ENCODE data around the gene ANKRD31. TPM values are rescaled to one million over a fixed set of nuclear protein-coding genes. Genes with fewer than 3 reads are reported as not detected.
"Not testable (repeated sequence)": the region's sequence is repeated elsewhere in the genome, so short reads cannot be mapped to it uniquely, and the experiment has no call there.

The ANKRD31 gene
- total RNA-seq, 2 donors from 2014 or later, result 0.07 to 0.08 TPM

GRCh38 chr5:75088648-75089047, 148.0 kb downstream of the ANKRD31 start:
- Histone ChIP-seq H3K4me3 (no peak overlapping the region), H3K27ac (no peak overlapping the region), H3K36me3 (no peaks in the 10 kb centered on the region), H3K4me1 (no peaks in the 10 kb centered on the region), H3K9me3 (no peaks in the 10 kb centered on the region), H3K27me3 (no peaks in the 10 kb centered on the region)
- DNase-seq (ENCODE audit: low spot score), result no peak
- TF ChIP-seq CTCF (IDR thresholded peaks at IDR 0.05), result no peak

- no peak overlapping the region for H3K27ac ChIP-seq
- H3K4me3 ChIP-seq, result no peak overlapping the region
- H3K36me3 ChIP-seq, result no peaks in the 10 kb centered on the region
- no peak for TF ChIP-seq CTCF (IDR thresholded peaks at IDR 0.05)
- H3K4me1 ChIP-seq, result no peaks in the 10 kb centered on the region
- H3K9me3 ChIP-seq, result no peaks in the 10 kb centered on the region
- H3K27me3 ChIP-seq, result no peaks in the 10 kb centered on the region
- no peak for DNase-seq (ENCODE audit: low spot score)
Observed at GRCh38 chr5:75081510-75081909, 155.2 kb downstream of the ANKRD31 start.

GRCh38 chr5:75079346-75079745, 157.3 kb downstream of the ANKRD31 start:
- H3K4me3 ChIP-seq; H3K27ac ChIP-seq; DNase-seq (ENCODE audit: low spot score); H3K4me1 ChIP-seq; H3K27me3 ChIP-seq; H3K36me3 ChIP-seq; H3K9me3 ChIP-seq: not testable (repeated sequence)

- Histone ChIP-seq H3K9me3 (no peaks in the 10 kb centered on the region), H3K27ac (no peak overlapping the region), H3K4me3 (no peak overlapping the region), H3K36me3 (no peaks in the 10 kb centered on the region), H3K27me3 (no peaks in the 10 kb centered on the region), H3K4me1 (no peaks in the 10 kb centered on the region)
- no peak for TF ChIP-seq CTCF (IDR thresholded peaks at IDR 0.05)
- DNase-seq (ENCODE audit: low spot score), result no peak
Observed at GRCh38 chr5:75078027-75078426, 158.7 kb downstream of the ANKRD31 start.

- no peak for DNase-seq (ENCODE audit: low spot score)
- H3K4me1 ChIP-seq, result no peaks in the 10 kb centered on the region
Observed at GRCh38 chr5:75072061-75072460, 164.6 kb downstream of the ANKRD31 start.

GRCh38 chr5:75071100-75071499, 165.6 kb downstream of the ANKRD31 start:
- Histone ChIP-seq H3K9me3 (no peaks in the 10 kb centered on the region), H3K4me3 (no peak overlapping the region), H3K36me3 (no peaks in the 10 kb centered on the region), H3K27me3 (no peaks in the 10 kb centered on the region), H3K4me1 (no peaks in the 10 kb centered on the region), H3K27ac (no peak overlapping the region)
- DNase-seq (ENCODE audit: low spot score), result no peak
- TF ChIP-seq CTCF (IDR thresholded peaks at IDR 0.05), result no peak

More at GRCh38 chr5:75072061-75072460, 164.6 kb downstream of the ANKRD31 start:
- H3K36me3 ChIP-seq, result no peaks in the 10 kb centered on the region
- H3K4me3 ChIP-seq, result no peak overlapping the region
- no peaks in the 10 kb centered on the region for H3K27me3 ChIP-seq
- TF ChIP-seq CTCF (IDR thresholded peaks at IDR 0.05), result no peak
- no peak overlapping the region for H3K27ac ChIP-seq
- no peaks in the 10 kb centered on the region for H3K9me3 ChIP-seq
